MCF 10A (cell line): ENCODE measurements around the gene ATP1B1. TPM values are rescaled to one million over a fixed set of nuclear protein-coding genes. Genes with fewer than 3 reads are reported as not detected.

ENCODE experiments used
- BruUV-seq: library from RNA; stranded (reverse); fragments of 400-500 nt; replicated peaks from 2 replicates; lab custom pipeline; 2021; lab: Mats Ljungman, UMichigan
- CTCF ChIA-PET: fragments of 300-600 bp; sonication (Branson Sonifier 250); formaldehyde crosslinking; extraction: SDS; loops from one replicate; lab custom pipeline; 2021; ENCODE audit warnings: antibody characterized with exemption, inconsistent platforms; lab: Yijun Ruan, JAX
- POLR2A ChIA-PET: fragments of 300-600, 350-650 bp; sonication (Branson Sonifier 250); formaldehyde crosslinking; extraction: SDS; loops from one replicate; lab custom pipeline; 2020; ENCODE audit warnings: antibody characterized with exemption, inconsistent platforms; lab: Yijun Ruan, JAX
- DNase-seq: peaks from one replicate; pipeline ENCODE4 v3.0.0-alpha.2; 2018; ENCODE audit not compliant: unreplicated experiment
- H3K27ac Mint-ChIP-seq: one replicate; pipeline ENCODE4 v1.8.0; 2022; ENCODE audit warnings: mild to moderate bottlenecking, low read depth, mixed read lengths; ENCODE audit not compliant: unreplicated experiment
- H3K27me3 Mint-ChIP-seq: one replicate; pipeline ENCODE4 v1.8.0; 2022; ENCODE audit warnings: mixed read lengths; ENCODE audit not compliant: insufficient read depth, unreplicated experiment
- H3K36me3 Mint-ChIP-seq: one replicate; pipeline ENCODE4 v1.8.0; 2022; ENCODE audit warnings: mild to moderate bottlenecking, moderate library complexity, mixed read lengths; ENCODE audit not compliant: insufficient read depth, unreplicated experiment
- H3K4me1 Mint-ChIP-seq: one replicate; pipeline ENCODE4 v1.8.0; 2022; ENCODE audit warnings: mixed read lengths; ENCODE audit not compliant: insufficient read depth, unreplicated experiment
- H3K4me3 Mint-ChIP-seq: one replicate; pipeline ENCODE4 v1.8.0; 2022; ENCODE audit warnings: mild to moderate bottlenecking, moderate library complexity, mixed read lengths; ENCODE audit not compliant: unreplicated experiment
- H3K9me3 Mint-ChIP-seq: one replicate; pipeline ENCODE4 v1.8.0; 2022; ENCODE audit warnings: mixed read lengths; ENCODE audit not compliant: unreplicated experiment
- intact Hi-C: fragments of 100-400 bp; cut with micrococcal nuclease; formaldehyde crosslinking; loops from 2 replicates; pipeline ENCODE4 v1.14.1; 2022
- total RNA-seq: library from RNA; stranded (reverse); gene quantifications from 2 replicates; pipeline ENCODE4 v1.2.3, GENCODE V29; 2022
- TF ChIP-seq, protein P1 (sequence below): fragments of 200-600 bp; IDR thresholded peaks from one replicate; pipeline ENCODE4 v1.8.0; 2022; ENCODE audit warnings: antibody characterized with exemption, mild to moderate bottlenecking; ENCODE audit not compliant: unreplicated experiment

The ATP1B1 gene
- total RNA-seq, 1 experiment from 2014 or later: 20.0 TPM

DNA sequence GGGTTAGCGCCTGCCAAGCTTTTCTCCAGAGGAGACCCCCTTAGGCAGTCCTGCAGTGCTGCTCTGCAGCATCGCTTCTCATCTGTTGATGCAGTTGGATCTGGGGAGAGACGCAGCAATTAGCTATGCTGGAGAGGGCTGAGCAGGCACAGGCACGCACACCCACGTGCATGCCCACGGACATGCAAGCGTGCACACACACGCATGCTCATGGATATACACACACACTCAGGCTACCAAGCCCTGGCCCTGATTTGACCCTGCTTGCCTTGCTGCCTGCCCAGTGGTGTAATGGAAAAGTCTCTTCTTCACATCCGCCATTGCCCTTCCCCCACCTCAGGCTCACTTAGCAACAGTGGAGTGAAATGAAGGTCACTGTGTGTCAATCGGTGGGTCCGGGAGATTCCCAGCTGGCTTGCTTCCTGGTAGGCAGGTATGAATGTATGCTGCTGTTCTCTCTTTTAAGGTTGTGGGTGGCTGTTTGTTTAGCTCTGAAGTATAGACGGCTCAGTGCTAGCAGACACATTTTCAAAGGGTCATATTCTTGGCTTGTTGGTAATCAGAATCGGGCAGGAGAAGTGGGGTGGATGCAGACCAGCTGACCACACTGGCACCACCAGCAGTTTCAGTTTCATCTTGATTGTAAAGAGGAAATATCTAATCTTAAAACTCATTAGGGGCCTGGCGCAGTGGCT lies 9.5 kb downstream of the ATP1B1 start:
- CTCF ChIA-PET: interaction anchor here (0.6 to 2.4 kb wide), 11 partner anchors 8 to 782 kb away, joined by 3 to 11 read pairs (median 3); partner anchors contain the start of gene ATP1B1
- BruUV-seq: no TSS peak
- DNase-seq: no peak
- H3K4me3 Mint-ChIP-seq: no peak overlapping the region
- no peaks in the 10 kb centered on the region for H3K9me3 Mint-ChIP-seq
- H3K36me3 Mint-ChIP-seq: peaks cover 37% of the 10 kb centered on the region
- H3K27me3 Mint-ChIP-seq: no peaks in the 10 kb centered on the region
- TF ChIP-seq, protein P1, sequence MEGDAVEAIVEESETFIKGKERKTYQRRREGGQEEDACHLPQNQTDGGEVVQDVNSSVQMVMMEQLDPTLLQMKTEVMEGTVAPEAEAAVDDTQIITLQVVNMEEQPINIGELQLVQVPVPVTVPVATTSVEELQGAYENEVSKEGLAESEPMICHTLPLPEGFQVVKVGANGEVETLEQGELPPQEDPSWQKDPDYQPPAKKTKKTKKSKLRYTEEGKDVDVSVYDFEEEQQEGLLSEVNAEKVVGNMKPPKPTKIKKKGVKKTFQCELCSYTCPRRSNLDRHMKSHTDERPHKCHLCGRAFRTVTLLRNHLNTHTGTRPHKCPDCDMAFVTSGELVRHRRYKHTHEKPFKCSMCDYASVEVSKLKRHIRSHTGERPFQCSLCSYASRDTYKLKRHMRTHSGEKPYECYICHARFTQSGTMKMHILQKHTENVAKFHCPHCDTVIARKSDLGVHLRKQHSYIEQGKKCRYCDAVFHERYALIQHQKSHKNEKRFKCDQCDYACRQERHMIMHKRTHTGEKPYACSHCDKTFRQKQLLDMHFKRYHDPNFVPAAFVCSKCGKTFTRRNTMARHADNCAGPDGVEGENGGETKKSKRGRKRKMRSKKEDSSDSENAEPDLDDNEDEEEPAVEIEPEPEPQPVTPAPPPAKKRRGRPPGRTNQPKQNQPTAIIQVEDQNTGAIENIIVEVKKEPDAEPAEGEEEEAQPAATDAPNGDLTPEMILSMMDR: no peak
- peak overlapping the region; percentile 49 for H3K27ac Mint-ChIP-seq
- peaks cover 60% of the 10 kb centered on the region for H3K4me1 Mint-ChIP-seq
- intact Hi-C loops: loop anchor here (10.0 kb wide), 1 partner anchor 369 kb away; the partner anchor contains the start of gene SLC19A2
- POLR2A ChIA-PET: interaction anchor here (0.7 to 1.1 kb wide), 2 partner anchors 12 to 370 kb away, joined by 3 to 5 read pairs; partner anchors contain the start of gene SLC19A2

- no TSS peak for BruUV-seq
- CTCF ChIA-PET: interaction anchor here (0.6 to 2.4 kb wide), 8 partner anchors 8 to 642 kb away, joined by 3 to 13 read pairs (median 4); no protein-coding TSS in a partner anchor
- TF ChIP-seq, protein P1: no peak
- POLR2A ChIA-PET: interaction anchor here (1.8 kb wide), 1 partner anchor 10 kb away, joined by 7 read pairs; the partner anchor contains the start of gene ATP1B1
- Mint-ChIP-seq H3K4me3 (no peak overlapping the region), H3K9me3 (no peaks in the 10 kb centered on the region), H3K36me3 (peaks cover 27% of the 10 kb centered on the region), H3K27me3 (no peaks in the 10 kb centered on the region), H3K4me1 (peaks cover 56% of the 10 kb centered on the region), H3K27ac (peak overlapping the region; percentile 16)
- intact Hi-C loops: loop anchor here (10.0 kb wide), 1 partner anchor 368 kb away; the partner anchor contains the start of gene SLC19A2
- no peak for DNase-seq
These were observed 10.5 kb downstream of the ATP1B1 start for GRCh38 chr1:169117014-169117413.

GRCh38 chr1:169117599-169117998 lies 11.1 kb downstream of the ATP1B1 start:
- no peak overlapping the region for H3K4me3 Mint-ChIP-seq
- no peaks in the 10 kb centered on the region for H3K9me3 Mint-ChIP-seq
- TF ChIP-seq, protein P1: no peak
- H3K36me3 Mint-ChIP-seq: peaks cover 21% of the 10 kb centered on the region
- no peaks in the 10 kb centered on the region for H3K27me3 Mint-ChIP-seq
- BruUV-seq: no TSS peak
- ChIA-PET CTCF (interaction anchor here (0.5 to 2.4 kb wide), 13 partner anchors 8 to 929 kb away, joined by 3 to 13 read pairs (median 5); no protein-coding TSS in a partner anchor), POLR2A (interaction anchor here (1.6 to 1.8 kb wide), 2 partner anchors 10 to 16 kb away, joined by 4 to 7 read pairs; partner anchors contain the start of gene ATP1B1)
- peak overlapping the region; percentile 23 for H3K27ac Mint-ChIP-seq
- intact Hi-C loops: loop anchor here (10.0 kb wide), 1 partner anchor 367 kb away; the partner anchor contains the start of gene SLC19A2
- H3K4me1 Mint-ChIP-seq: peaks cover 51% of the 10 kb centered on the region
- DNase-seq: no peak

GRCh38 chr1:169118227-169118626 lies 11.7 kb downstream of the ATP1B1 start:
- no peaks in the 10 kb centered on the region for H3K27me3 Mint-ChIP-seq
- ChIA-PET POLR2A (interaction anchor here (0.6 to 2.0 kb wide), 4 partner anchors 11 to 481 kb away, joined by 3 to 7 read pairs (median 4); partner anchors contain the start of gene ATP1B1), CTCF (interaction anchor here (0.5 to 2.4 kb wide), 12 partner anchors 8 to 775 kb away, joined by 3 to 13 read pairs (median 4); no protein-coding TSS in a partner anchor)
- no peaks in the 10 kb centered on the region for H3K9me3 Mint-ChIP-seq
- H3K36me3 Mint-ChIP-seq: peaks cover 17% of the 10 kb centered on the region
- BruUV-seq: no TSS peak
- peaks cover 49% of the 10 kb centered on the region for H3K4me1 Mint-ChIP-seq
- intact Hi-C loops: loop anchor here (10.0 kb wide), 1 partner anchor 367 kb away; the partner anchor contains the start of gene SLC19A2
- peak overlapping the region; percentile 23 for H3K27ac Mint-ChIP-seq
- TF ChIP-seq, protein P1: no peak
- peak; percentile 42 for DNase-seq
- H3K4me3 Mint-ChIP-seq: no peak overlapping the region
